Tibial artery (tissue), 4 donors: Measurements from ENCODE around the gene HORMAD2.

Experiments used
- DNase-seq, 2 donors: peaks; one replicate each; pipeline ENCODE4 v3.0.0-alpha.2; 2019
- H3K27ac ChIP-seq, 2 donors: fragments of 200-600 bp; sonication (generic) in 1 of 2; 1 replicate in 1 of 2; 2 replicates in 1 of 2; pipeline ENCODE4 v1.5.1; 2018 to 2019; ENCODE audit warnings: mild to moderate bottlenecking in 1 of 2
- H3K27me3 ChIP-seq, 2 donors: fragments of 200-600 bp; sonication (generic) in 1 of 2; one replicate each; pipeline versions ENCODE4 v1.5.1 to v1.6.0; 2016 to 2019
- H3K36me3 ChIP-seq, 3 donors: fragments of 200-600 bp; sonication (generic) in 2 of 3; one replicate each; pipeline ENCODE4 v1.5.1; 2016 to 2019; ENCODE audit warnings: mild to moderate bottlenecking in 2 of 3
- H3K4me1 ChIP-seq, 4 donors: fragments of 200-600 bp; sonication (generic) in 2 of 4; 1 replicate in 3 of 4; 2 replicates in 1 of 4; pipeline ENCODE4 v1.5.1; 2016 to 2019
- H3K4me3 ChIP-seq, 2 donors: fragments of 200-600 bp; sonication (generic) in 1 of 2; 1 replicate in 1 of 2; 2 replicates in 1 of 2; pipeline ENCODE4 v1.5.1; 2018 to 2019; ENCODE audit warnings: mild to moderate bottlenecking in 2 of 2
- H3K9me3 ChIP-seq, 3 donors: fragments of 200-600 bp; sonication (generic) in 1 of 3; one replicate each; pipeline ENCODE4 v1.5.1; 2016 to 2019
- CTCF ChIP-seq, 2 experiments: fragments of 200-600 bp in 1 of 2; fragments of 450-650 bp in 1 of 2; IDR thresholded peaks; one replicate each; pipeline ENCODE4 v1.5.1; 2017 to 2019; ENCODE audit warnings: antibody characterized with exemption in 2 of 2, mild to moderate bottlenecking in 1 of 2, moderate library complexity in 1 of 2
- intact Hi-C: fragments of 100-400 bp; cut with DNase I; formaldehyde crosslinking; loops from one replicate; pipeline ENCODE4 v1.15.0; 2023; ENCODE audit warnings: low total_unique reads

The HORMAD2 gene

GRCh38 chr22:30192427-30192826 is 112.2 kb downstream of the HORMAD2 start:
- H3K27me3 ChIP-seq = peaks cover 0 to 10% of the 10 kb centered on the region in 2 donors
- no peak overlapping the region for H3K27ac ChIP-seq
- DNase-seq = no peak
- no peak overlapping the region for H3K4me3 ChIP-seq
- intact Hi-C loops = no loop called here
- no peak for TF ChIP-seq CTCF (IDR thresholded peaks at IDR 0.05)
- peaks cover 4 to 23% (median 21%) of the 10 kb centered on the region in 4 donors for H3K4me1 ChIP-seq
- H3K36me3 ChIP-seq = no peaks in the 10 kb centered on the region
- no peaks in the 10 kb centered on the region for H3K9me3 ChIP-seq

- H3K4me3 ChIP-seq = no peak overlapping the region
- H3K27ac ChIP-seq = no peak overlapping the region
- DNase-seq = no peak
- H3K9me3 ChIP-seq = no peaks in the 10 kb centered on the region
- peaks cover 0 to 10% of the 10 kb centered on the region in 2 donors for H3K27me3 ChIP-seq
- H3K4me1 ChIP-seq = peaks cover 4 to 23% (median 22%) of the 10 kb centered on the region in 4 donors
- no peak for TF ChIP-seq CTCF (IDR thresholded peaks at IDR 0.05)
- H3K36me3 ChIP-seq = no peaks in the 10 kb centered on the region
- intact Hi-C loops = no loop called here
Measured at GRCh38 chr22:30193031-30193775, 112.9 kb downstream of the HORMAD2 start.

GRCh38 chr22:30195245-30196140 is 115.2 kb downstream of the HORMAD2 start:
- Histone ChIP-seq H3K27me3 (no peaks in the 10 kb centered on the region), H3K4me1 (peaks cover 4 to 23% (median 22%) of the 10 kb centered on the region in 4 donors), H3K4me3 (peak overlapping the region; percentile 10 to 16), H3K27ac (peak overlapping the region; percentile 72), H3K36me3 (no peaks in the 10 kb centered on the region), H3K9me3 (no peaks in the 10 kb centered on the region)
- intact Hi-C loops = no loop called here
- TF ChIP-seq CTCF (IDR thresholded peaks at IDR 0.05) = no peak
- DNase-seq = peak in 1 of 2 donors; percentile 44

- Histone ChIP-seq H3K4me1 (peaks cover 4 to 23% (median 22%) of the 10 kb centered on the region in 4 donors), H3K9me3 (no peaks in the 10 kb centered on the region)
Measured at GRCh38 chr22:30196141-30196879, 116.0 kb downstream of the HORMAD2 start.

More at GRCh38 chr22:30196141-30196879, 116.0 kb downstream of the HORMAD2 start:
- no peaks in the 10 kb centered on the region for H3K36me3 ChIP-seq
- DNase-seq = peak; percentile 77 to 93
- H3K27ac ChIP-seq = peak overlapping the region; percentile 72
- intact Hi-C loops = no loop called here
- H3K4me3 ChIP-seq = peak overlapping the region; percentile 10 to 16
- TF ChIP-seq CTCF (IDR thresholded peaks at IDR 0.05) = no peak
- H3K27me3 ChIP-seq = no peaks in the 10 kb centered on the region
